H1 (cell line): ENCODE measurements around the gene COL10A1.

Source experiments
- CEBPB ChIP-seq: IDR thresholded peaks from 2 replicates; pipeline ENCODE4 v1.6.1; 2012; ENCODE audit warnings: low read depth, low read length
- EP300 ChIP-seq, 2 experiments: IDR thresholded peaks; 1 replicate in 1 of 2; 2 replicates in 1 of 2; pipeline ENCODE4 v1.6.1; 2011 to 2012; ENCODE audit warnings: low read depth in 2 of 2, low read length in 2 of 2, mild to moderate bottlenecking in 2 of 2, borderline replicate concordance in 1 of 2, inconsistent platforms in 1 of 2, moderate library complexity in 1 of 2
- EZH2 ChIP-seq: fragments of 200-600 bp; sonication (generic); IDR thresholded peaks from 2 replicates; pipeline ENCODE4 v1.7.1; 2012; ENCODE audit warnings: low read depth, mild to moderate bottlenecking, moderate library complexity, low read length, inconsistent platforms; ENCODE audit not compliant: severe bottlenecking
- POLR2A ChIP-seq, 2 experiments: IDR thresholded peaks; 1 replicate in 1 of 2; 2 replicates in 1 of 2; pipeline ENCODE4 v1.6.1; 2011; ENCODE audit warnings: low read depth in 2 of 2, low read length in 2 of 2, mild to moderate bottlenecking in 2 of 2; ENCODE audit errors: control extremely low read depth in 1 of 2
- POLR2AphosphoS5 ChIP-seq: IDR thresholded peaks from 2 replicates; pipeline ENCODE4 v1.6.1; 2011; ENCODE audit warnings: low read depth, low read length
- RAD21 ChIP-seq, 2 experiments: IDR thresholded peaks in 1 of 2; conservative IDR thresholded peaks in 1 of 2; 2 replicates each; pipeline ENCODE4 v1.6.1; 2011; ENCODE audit warnings: low read depth in 2 of 2, low read length in 2 of 2, improper control_type of control experiment in 1 of 2, inconsistent platforms in 1 of 2, mild to moderate bottlenecking in 1 of 2, moderate library complexity in 1 of 2
- SIX5 ChIP-seq: IDR thresholded peaks from 2 replicates; pipeline ENCODE4 v1.6.1; 2011; ENCODE audit warnings: mild to moderate bottlenecking, low read depth, low read length
- SP1 ChIP-seq: IDR thresholded peaks from 2 replicates; pipeline ENCODE4 v1.6.1; 2011; ENCODE audit warnings: low read depth, low read length
- SP2 ChIP-seq: IDR thresholded peaks from 2 replicates; pipeline ENCODE4 v1.6.1; 2012; ENCODE audit warnings: mild to moderate bottlenecking, low read length, inconsistent platforms
- TAF1 ChIP-seq: IDR thresholded peaks from 2 replicates; pipeline ENCODE4 v1.6.1; 2011; ENCODE audit warnings: mild to moderate bottlenecking, low read depth, low read length
- YY1 ChIP-seq: IDR thresholded peaks from 2 replicates; pipeline ENCODE4 v1.6.1; 2011; ENCODE audit warnings: low read depth, mild to moderate bottlenecking, low read length
- TF ChIP-seq, protein P1 (sequence below), 3 experiments: IDR thresholded peaks; 1 replicate in 2 of 3; 2 replicates in 1 of 3; pipeline versions ENCODE4 v1.5.1 to v1.6.1; 2011; ENCODE audit warnings: low read length in 3 of 3, mild to moderate bottlenecking in 3 of 3, inconsistent platforms in 2 of 3, low read depth in 1 of 3, moderate library complexity in 1 of 3; ENCODE audit not compliant: insufficient read depth in 1 of 3; ENCODE audit errors: control extremely low read depth in 1 of 3

DNA sequence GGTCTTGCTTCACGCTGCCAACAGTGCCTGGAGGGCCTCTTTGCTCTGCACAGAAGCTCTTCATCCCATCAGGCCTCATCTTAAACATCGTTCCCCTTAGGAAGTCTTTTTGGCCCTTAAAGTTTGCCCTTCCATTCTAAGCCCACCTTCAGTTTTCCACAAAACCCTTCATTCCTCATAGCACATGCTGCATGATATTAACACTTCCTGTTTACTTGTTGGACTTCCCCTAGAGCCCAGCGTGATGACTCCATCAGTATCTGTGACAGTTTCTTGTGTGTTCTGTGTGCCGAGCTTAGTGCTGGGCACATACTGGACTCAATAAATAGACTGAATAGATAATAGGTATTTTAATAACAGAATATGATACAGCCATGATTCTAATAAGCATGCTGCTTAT, 23.1 kb downstream of the COL10A1 start:
- TF ChIP-seq, protein P1, sequence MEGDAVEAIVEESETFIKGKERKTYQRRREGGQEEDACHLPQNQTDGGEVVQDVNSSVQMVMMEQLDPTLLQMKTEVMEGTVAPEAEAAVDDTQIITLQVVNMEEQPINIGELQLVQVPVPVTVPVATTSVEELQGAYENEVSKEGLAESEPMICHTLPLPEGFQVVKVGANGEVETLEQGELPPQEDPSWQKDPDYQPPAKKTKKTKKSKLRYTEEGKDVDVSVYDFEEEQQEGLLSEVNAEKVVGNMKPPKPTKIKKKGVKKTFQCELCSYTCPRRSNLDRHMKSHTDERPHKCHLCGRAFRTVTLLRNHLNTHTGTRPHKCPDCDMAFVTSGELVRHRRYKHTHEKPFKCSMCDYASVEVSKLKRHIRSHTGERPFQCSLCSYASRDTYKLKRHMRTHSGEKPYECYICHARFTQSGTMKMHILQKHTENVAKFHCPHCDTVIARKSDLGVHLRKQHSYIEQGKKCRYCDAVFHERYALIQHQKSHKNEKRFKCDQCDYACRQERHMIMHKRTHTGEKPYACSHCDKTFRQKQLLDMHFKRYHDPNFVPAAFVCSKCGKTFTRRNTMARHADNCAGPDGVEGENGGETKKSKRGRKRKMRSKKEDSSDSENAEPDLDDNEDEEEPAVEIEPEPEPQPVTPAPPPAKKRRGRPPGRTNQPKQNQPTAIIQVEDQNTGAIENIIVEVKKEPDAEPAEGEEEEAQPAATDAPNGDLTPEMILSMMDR (IDR thresholded peaks at IDR 0.05; ENCODE audit: control extremely low read depth in 1 of 3, insufficient read depth in 1 of 3, low read depth in 1 of 3, low read length in 3 of 3): no peak
- no peak for TF ChIP-seq RAD21 (IDR thresholded peaks at IDR 0.05 in 1 of 2, conservative IDR thresholded peaks at IDR 0.05 in 1 of 2; ENCODE audit: low read depth in 2 of 2, low read length in 2 of 2)
- TF ChIP-seq POLR2A (IDR thresholded peaks at IDR 0.05; ENCODE audit: control extremely low read depth in 1 of 2, low read depth in 2 of 2, low read length in 2 of 2): no peak
- TF ChIP-seq EP300 (IDR thresholded peaks at IDR 0.05; ENCODE audit: borderline replicate concordance in 1 of 2, low read depth in 2 of 2, low read length in 2 of 2): no peak
- no peak for TF ChIP-seq SIX5
- no peak for TF ChIP-seq EZH2
- no peak for TF ChIP-seq TAF1
- no peak for TF ChIP-seq SP1
- no peak for TF ChIP-seq POLR2AphosphoS5
- no peak for TF ChIP-seq SP2
- no peak for TF ChIP-seq CEBPB
- TF ChIP-seq YY1: no peak
